H1 (cell line): ENCODE measurements around the gene MCEE. TPM values are rescaled to one million over a fixed set of nuclear protein-coding genes. Genes with fewer than 3 reads are reported as not detected.

ENCODE experiments used
- ATF2 ChIP-seq: IDR thresholded peaks from 2 replicates; pipeline ENCODE4 v1.6.1; 2012; ENCODE audit warnings: low read length, inconsistent platforms
- CEBPB ChIP-seq: IDR thresholded peaks from 2 replicates; pipeline ENCODE4 v1.6.1; 2012; ENCODE audit warnings: low read depth, low read length
- CHD1 ChIP-seq: IDR thresholded peaks from 2 replicates; pipeline ENCODE4 v1.6.1; 2012; ENCODE audit warnings: low read depth, low read length, improper control_type of control experiment
- CREB1 ChIP-seq: IDR thresholded peaks from 2 replicates; pipeline ENCODE4 v1.6.1; 2012; ENCODE audit warnings: inconsistent platforms
- USF2 ChIP-seq: IDR thresholded peaks from 2 replicates; pipeline ENCODE4 v1.6.1; 2011; ENCODE audit warnings: low read length, improper control_type of control experiment
- polyA plus RNA-seq, 7 experiments: library from polyadenylated mRNA; depleted of rRNA in 3 of 7; stranded (reverse) in 5 of 7; unstranded in 2 of 7; fragments of >200 nt in 5 of 7; fragments of 200-250 nt in 2 of 7; gene quantifications; 1 replicate in 5 of 7; 2 replicates in 1 of 7; 4 replicates in 1 of 7; pipeline versions ENCODE4 v1.2.1 to v1.2.3, GENCODE V29; 2011 to 2013; ENCODE audit warnings: missing spikeins in 2 of 7, mixed read lengths in 2 of 7
- total RNA-seq: library from RNA; stranded (reverse); fragmentation: NEBNext Ultra II Directional; extraction: Animal tissue kit (Norgen Biotek cat#: 25700); gene quantifications from 2 replicates; pipeline ENCODE4 v1.2.1, GENCODE V29; 2021

Gene MCEE
- total and polyA plus RNA-seq, 2 of the 8 experiments (the other 6 are each of a cell fraction or from before 2014, with no cell fraction given) = 7.3 to 14.1 TPM

- no peak for TF ChIP-seq CHD1
- TF ChIP-seq USF2 = no peak
- TF ChIP-seq CEBPB = no peak
- no peak for TF ChIP-seq ATF2
- no peak for TF ChIP-seq CREB1
Measured at GRCh38 chr2:71173096-71173495, 43.1 kb upstream of the MCEE start (continued).
